Ovary (tissue), 9 donors: ENCODE data around the gene CHID1. TPM values are rescaled to one million over a fixed set of nuclear protein-coding genes. Genes with fewer than 3 reads are reported as not detected.

Experiments
- DNase-seq, 5 donors: peaks; one replicate each; pipeline ENCODE4 v3.0.0-alpha.2; 2019 to 2020
- H3K27ac ChIP-seq, 2 donors: fragments of 200-600 bp; one replicate each; pipeline versions ENCODE4 v1.5.1 to v1.8.0; 2019 to 2022
- H3K27me3 ChIP-seq: fragments of 200-600 bp; one replicate; pipeline ENCODE4 v1.8.0; 2022
- H3K36me3 ChIP-seq: fragments of 200-600 bp; sonication (generic); one replicate; pipeline ENCODE4 v1.5.1; 2019
- H3K4me1 ChIP-seq: one replicate; pipeline ENCODE4 v1.8.1; 2013; ENCODE audit warnings: mild to moderate bottlenecking, moderate library complexity; ENCODE audit not compliant: insufficient read depth
- H3K4me3 ChIP-seq: fragments of 200-600 bp; sonication (generic); one replicate; pipeline ENCODE4 v1.5.1; 2017
- H3K9me3 ChIP-seq, 2 donors: fragments of 200-600 bp in 1 of 2; sonication (generic) in 1 of 2; one replicate each; pipeline versions ENCODE4 v1.5.1 to v1.8.1; 2013 to 2019; ENCODE audit warnings: mild to moderate bottlenecking in 1 of 2, moderate library complexity in 1 of 2
- CTCF ChIP-seq, 3 donors: fragments of 450-650 bp in 2 of 3; fragments of 200-600 bp in 1 of 3; IDR thresholded peaks; one replicate each; pipeline versions ENCODE4 v1.5.1 to v1.8.0; 2016 to 2022; ENCODE audit warnings: antibody characterized with exemption in 3 of 3, mild to moderate bottlenecking in 1 of 3
- EP300 ChIP-seq: sonication (generic); formaldehyde crosslinking; IDR thresholded peaks from one replicate; pipeline ENCODE4 v1.6.1; 2017; ENCODE audit warnings: antibody characterized with exemption
- POLR2A ChIP-seq: fragments of 450-650 bp; IDR thresholded peaks from one replicate; pipeline ENCODE4 v1.6.1; 2017; ENCODE audit warnings: antibody characterized with exemption, mild to moderate bottlenecking, moderate library complexity
- WGBS, 3 donors: extraction: QIAGEN DNeasy Blood & Tissue Kit in 1 of 3; methylation state at CpG; one replicate each; pipeline versions ENCODE4 v1.1.5 to v1.1.7; 2013 to 2017; 5-methylcytosine and 5-hydroxymethylcytosine counted together
- intact Hi-C, 4 donors: fragments of 100-400 bp; cut with DNase I; formaldehyde crosslinking; loops; one replicate each; pipeline versions ENCODE4 v1.11.0 to v1.15.1; 2022 to 2023
- polyA plus RNA-seq, 2 donors: library from polyadenylated mRNA; stranded (reverse); fragments of 200-250 nt in 1 of 2; fragments of 350-450 nt in 1 of 2; fragmentation: Illumina TruSeq in 1 of 2; extraction: RNeasy Lipid Tissue Mini Kit (QIAGEN cat#74804) in 1 of 2; gene quantifications; one replicate each; pipeline ENCODE4 v1.2.3, GENCODE V29; 2013 to 2014
- total RNA-seq, 7 donors: library from RNA; depleted of rRNA in 2 of 7; stranded (reverse); fragments of >200 nt in 2 of 7; fragmentation: NEBNext Ultra II Directional in 3 of 7; extraction: Animal tissue kit (Norgen Biotek cat#: 25700) in 3 of 7; gene quantifications; one replicate each; pipeline versions ENCODE4 v1.1.0 to v1.2.4, GENCODE V29; 2016 to 2023
- donor health status: DM: no; HTN: no; CAD: no; lungs with moderate emphysema.
- donor health status: DM: no; HTN: no; CAD: no.
- donor health status: Bipolar disorder and iron deficiency.
- donor health status: DM: yes; HTN: yes; CAD: no.
- donor health status: DM: no; HTN: no; CAD: no.
- donor health status: DM: yes; HTN: yes; CAD: no.

The CHID1 gene
- total and polyA plus RNA-seq, 9 donors: 41.0 to 90.7 (median 70.6) TPM

- no peaks in the 10 kb centered on the region for H3K9me3 ChIP-seq
- no peaks in the 10 kb centered on the region for H3K36me3 ChIP-seq
- no peaks in the 10 kb centered on the region for H3K27me3 ChIP-seq
- TF ChIP-seq EP300 (no peak), CTCF (IDR thresholded peaks at IDR 0.05) (no peak), POLR2A (no peak)
- DNase-seq: no peak
- 69 to 77% (median 72%) methylated on average over 27 of the region's 27 CpGs for WGBS, 3 donors
- no peak overlapping the region for H3K27ac ChIP-seq
- H3K4me1 ChIP-seq: peaks cover 12% of the 10 kb centered on the region
- H3K4me3 ChIP-seq: no peak overlapping the region
- intact Hi-C loops: loop anchor here in 2 of 4 donors (5.0 to 10.0 kb wide), 3 partner anchors 147 to 197 kb away; no protein-coding TSS in a partner anchor
These were observed 52.4 kb downstream of the CHID1 start for GRCh38 chr11:858053-858761.

DNA sequence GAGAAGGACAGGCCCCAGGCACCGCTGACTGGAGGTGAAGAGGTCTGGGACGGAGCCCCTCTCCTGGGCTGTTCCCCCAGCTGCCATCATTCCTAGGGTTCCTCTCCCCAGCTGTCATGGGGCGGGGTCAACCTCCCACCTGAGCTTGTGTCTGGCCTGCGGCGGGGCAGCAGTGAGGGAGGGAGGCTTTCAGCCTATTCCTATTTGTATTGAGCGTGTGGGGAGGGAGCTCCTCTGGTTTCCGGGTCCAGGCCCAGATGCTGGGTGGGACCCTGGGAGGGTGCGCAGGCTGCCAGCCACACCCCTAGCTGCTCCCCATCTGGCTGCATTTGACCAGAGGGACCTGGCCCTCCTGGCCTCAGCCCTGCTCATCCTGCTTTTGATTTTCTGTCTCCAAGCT lies 54.2 kb downstream of the CHID1 start:
- H3K27me3 ChIP-seq: no peaks in the 10 kb centered on the region
- H3K4me3 ChIP-seq: no peak overlapping the region
- H3K27ac ChIP-seq: no peak overlapping the region
- no peaks in the 10 kb centered on the region for H3K9me3 ChIP-seq
- peaks cover 12% of the 10 kb centered on the region for H3K4me1 ChIP-seq
- H3K36me3 ChIP-seq: no peaks in the 10 kb centered on the region
- 76 to 78% (median 76%) methylated on average over 6 to 8 of the region's 8 CpGs for WGBS, 3 donors
- TF ChIP-seq EP300 (no peak), CTCF (IDR thresholded peaks at IDR 0.05) (no peak), POLR2A (no peak)
- no peak for DNase-seq
- intact Hi-C loops: loop anchor here in 2 of 4 donors (5.0 to 10.0 kb wide), 3 partner anchors 148 to 198 kb away; no protein-coding TSS in a partner anchor

GRCh38 chr11:855796-856195 lies 54.8 kb downstream of the CHID1 start:
- intact Hi-C loops: loop anchor here in 2 of 4 donors (5.0 to 10.0 kb wide), 3 partner anchors 149 to 199 kb away; no protein-coding TSS in a partner anchor

GRCh38 chr11:855330-855674 lies 55.3 kb downstream of the CHID1 start:
- TF ChIP-seq CTCF (IDR thresholded peaks at IDR 0.05) (no peak), EP300 (no peak), POLR2A (no peak)
- DNase-seq: no peak
- WGBS, 3 donors: 83 to 89% (median 87%) methylated on average over 7 of the region's 7 CpGs
- no peak overlapping the region for H3K4me3 ChIP-seq
- no peaks in the 10 kb centered on the region for H3K36me3 ChIP-seq
- peaks cover 22% of the 10 kb centered on the region for H3K4me1 ChIP-seq
- H3K27me3 ChIP-seq: no peaks in the 10 kb centered on the region
- H3K9me3 ChIP-seq: no peaks in the 10 kb centered on the region
- intact Hi-C loops: loop anchor here in 2 of 4 donors (5.0 to 10.0 kb wide), 3 partner anchors 149 to 199 kb away; no protein-coding TSS in a partner anchor
- no peak overlapping the region for H3K27ac ChIP-seq

More at GRCh38 chr11:855796-856195, 54.8 kb downstream of the CHID1 start:
- Histone ChIP-seq H3K4me3 (no peak overlapping the region), H3K4me1 (peaks cover 17% of the 10 kb centered on the region), H3K9me3 (no peaks in the 10 kb centered on the region), H3K27me3 (no peaks in the 10 kb centered on the region), H3K27ac (no peak overlapping the region), H3K36me3 (no peaks in the 10 kb centered on the region)
- WGBS, 3 donors: 62 to 85% (median 71%) methylated on average over 4 to 12 of the region's 12 CpGs
- no peak for DNase-seq
- no peak for TF ChIP-seq EP300
- no peak for TF ChIP-seq CTCF (IDR thresholded peaks at IDR 0.05)
- no peak for TF ChIP-seq POLR2A
